Muscle layer of duodenum (tissue), 2 donors: ENCODE measurements around the gene BIRC6.

ENCODE experiments used
- H3K27ac ChIP-seq: one replicate; pipeline ENCODE4 v1.7.0; 2013; ENCODE audit warnings: mild to moderate bottlenecking, low read length
- H3K27me3 ChIP-seq: one replicate; pipeline ENCODE4 v1.7.0; 2013; ENCODE audit warnings: low read depth, mild to moderate bottlenecking, control low read depth, low read length
- H3K36me3 ChIP-seq, 2 donors: one replicate each; pipeline ENCODE4 v1.7.0; 2013; ENCODE audit warnings: low read length in 2 of 2, control low read depth in 1 of 2, mild to moderate bottlenecking in 1 of 2; ENCODE audit not compliant: insufficient read depth in 2 of 2, control insufficient read depth in 1 of 2
- H3K4me1 ChIP-seq, 2 donors: one replicate each; pipeline ENCODE4 v1.7.0; 2013; ENCODE audit warnings: low read length in 2 of 2, mild to moderate bottlenecking in 2 of 2, control low read depth in 1 of 2, moderate library complexity in 1 of 2; ENCODE audit not compliant: insufficient read depth in 2 of 2, control insufficient read depth in 1 of 2
- H3K4me3 ChIP-seq, 2 donors: one replicate each; pipeline ENCODE4 v1.7.0; 2013; ENCODE audit warnings: low read length in 2 of 2, low read depth in 1 of 2, mild to moderate bottlenecking in 1 of 2
- H3K9me3 ChIP-seq, 2 donors: one replicate each; pipeline ENCODE4 v1.7.0; 2013; ENCODE audit warnings: low read length in 2 of 2, control low read depth in 1 of 2, mild to moderate bottlenecking in 1 of 2; ENCODE audit not compliant: control insufficient read depth in 1 of 2
- donor health status: healthy.

BIRC6 gene

GRCh38 chr2:32641180-32641579, 284.4 kb downstream of the BIRC6 start:
- no peaks in the 10 kb centered on the region for H3K4me1 ChIP-seq
- peaks cover 7 to 51% of the 10 kb centered on the region in 2 donors for H3K36me3 ChIP-seq
- H3K9me3 ChIP-seq = no peaks in the 10 kb centered on the region
- no peaks in the 10 kb centered on the region for H3K27me3 ChIP-seq
- no peak overlapping the region for H3K4me3 ChIP-seq
- H3K27ac ChIP-seq = no peak overlapping the region

- Histone ChIP-seq H3K4me3 (no peak overlapping the region), H3K27me3 (no peaks in the 10 kb centered on the region), H3K36me3 (peaks cover 8 to 47% of the 10 kb centered on the region in 2 donors), H3K9me3 (no peaks in the 10 kb centered on the region), H3K27ac (no peak overlapping the region), H3K4me1 (no peaks in the 10 kb centered on the region)
Measured at GRCh38 chr2:32647180-32647651, 290.4 kb downstream of the BIRC6 start.

- peaks cover 10 to 19% of the 10 kb centered on the region in 2 donors for H3K36me3 ChIP-seq
Measured at GRCh38 chr2:32652555-32653209, 295.9 kb downstream of the BIRC6 start.

GRCh38 chr2:32656069-32656468, 299.2 kb downstream of the BIRC6 start:
- no peaks in the 10 kb centered on the region for H3K4me1 ChIP-seq
- no peaks in the 10 kb centered on the region for H3K27me3 ChIP-seq
- H3K36me3 ChIP-seq = peaks cover 4 to 11% of the 10 kb centered on the region in 2 donors
- H3K27ac ChIP-seq = no peak overlapping the region
- H3K9me3 ChIP-seq = no peaks in the 10 kb centered on the region
- no peak overlapping the region for H3K4me3 ChIP-seq

More at GRCh38 chr2:32652555-32653209, 295.9 kb downstream of the BIRC6 start:
- Histone ChIP-seq H3K27me3 (no peaks in the 10 kb centered on the region), H3K27ac (no peak overlapping the region), H3K4me1 (no peaks in the 10 kb centered on the region), H3K4me3 (no peak overlapping the region), H3K9me3 (no peaks in the 10 kb centered on the region)

- no peaks in the 10 kb centered on the region for H3K9me3 ChIP-seq
- no peaks in the 10 kb centered on the region for H3K4me1 ChIP-seq
- H3K27ac ChIP-seq = no peak overlapping the region
Measured at GRCh38 chr2:32663864-32664263, 307.0 kb downstream of the BIRC6 start.

GRCh38 chr2:32666704-32667103, 309.9 kb downstream of the BIRC6 start:
- H3K9me3 ChIP-seq = no peaks in the 10 kb centered on the region
- H3K36me3 ChIP-seq = peaks cover 0 to 8% of the 10 kb centered on the region in 2 donors
- no peaks in the 10 kb centered on the region for H3K27me3 ChIP-seq
- no peaks in the 10 kb centered on the region for H3K4me1 ChIP-seq
- no peak overlapping the region for H3K27ac ChIP-seq
- H3K4me3 ChIP-seq = no peak overlapping the region

More at GRCh38 chr2:32663864-32664263, 307.0 kb downstream of the BIRC6 start:
- Histone ChIP-seq H3K27me3 (no peaks in the 10 kb centered on the region), H3K36me3 (peaks cover 0 to 12% of the 10 kb centered on the region in 2 donors), H3K4me3 (no peak overlapping the region)

GRCh38 chr2:32668254-32668653, 311.4 kb downstream of the BIRC6 start:
- Histone ChIP-seq H3K27me3 (no peaks in the 10 kb centered on the region), H3K4me3 (no peak overlapping the region), H3K27ac (no peak overlapping the region), H3K4me1 (no peaks in the 10 kb centered on the region), H3K9me3 (no peaks in the 10 kb centered on the region), H3K36me3 (peaks cover 0 to 8% of the 10 kb centered on the region in 2 donors)
